ENCODE measurements around the gene ZNF275.
A peak's percentile ranks its signal among the peaks of the same experiment; 100 is the strongest.

ZNF275 gene

GRCh38 chrX:153394612-153395011 is 60.7 kb downstream of the ZNF275 start:
- H3K4me3 ChIP-seq = no peak overlapping the region
- peaks cover 35% of the 10 kb centered on the region for H3K9me3 ChIP-seq
- H3K4me2 ChIP-seq = peak overlapping the region; percentile 74
- H4K20me1 ChIP-seq = no peaks in the 10 kb centered on the region; the same call in 1 of the 2 replicates
- H3K27ac ChIP-seq = no peak overlapping the region
- H3K36me3 ChIP-seq = no peaks in the 10 kb centered on the region
- H3K4me1 ChIP-seq = peaks cover 40% of the 10 kb centered on the region
- H3K27me3 ChIP-seq = 0 out of 2 replicates have a peak, but pooled peaks cover 3% of the 10 kb centered on the region
- no peak overlapping the region for H3K9ac ChIP-seq
- TF ChIP-seq Cebpa-rat (IDR thresholded peaks at IDR 0.05) = no peak

DNA sequence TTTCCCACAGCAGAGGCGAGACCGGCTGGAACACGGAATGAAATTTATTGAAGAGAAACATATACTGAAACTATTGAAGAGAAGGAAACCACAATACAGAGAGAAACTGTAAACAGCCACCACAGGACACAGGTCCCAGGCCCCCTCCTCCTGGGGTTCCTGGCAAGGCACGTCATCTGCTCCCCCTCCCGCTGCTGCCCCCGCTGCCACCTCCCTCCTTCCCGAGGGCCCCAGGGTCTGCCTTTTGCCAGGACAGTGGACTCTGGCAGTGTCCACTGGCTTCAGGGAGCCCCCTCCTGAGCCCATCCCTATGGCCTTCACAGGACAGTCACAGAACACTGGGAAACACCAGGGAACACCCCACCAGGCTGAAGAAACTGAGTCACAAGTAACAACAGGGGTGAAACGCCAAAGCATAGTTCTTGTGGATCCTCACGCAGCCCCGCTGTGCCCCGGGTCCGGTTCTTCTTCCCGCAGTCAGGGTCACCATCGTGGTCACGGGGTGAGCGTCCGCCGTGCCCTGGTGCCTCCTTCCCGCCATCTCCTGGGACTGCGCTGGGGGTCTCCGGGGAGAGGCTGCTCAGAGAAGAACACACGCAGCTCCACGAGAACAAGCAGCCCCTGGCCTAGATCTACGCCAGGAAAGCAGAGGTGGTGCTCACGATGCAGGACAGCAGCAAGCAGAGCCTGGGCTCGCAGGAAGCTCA is 61.8 kb downstream of the ZNF275 start:
- H3K9me3 ChIP-seq = peaks cover 24% of the 10 kb centered on the region
- H3K9ac ChIP-seq = no peak overlapping the region
- H3K4me3 ChIP-seq = no peak overlapping the region
- peak overlapping the region; percentile 74 for H3K4me2 ChIP-seq
- H4K20me1 ChIP-seq = no peaks in the 10 kb centered on the region; the same call in 1 of the 2 replicates
- 0 out of 2 replicates have a peak, but pooled peaks cover 3% of the 10 kb centered on the region for H3K27me3 ChIP-seq
- no peaks in the 10 kb centered on the region for H3K36me3 ChIP-seq
- TF ChIP-seq Cebpa-rat (IDR thresholded peaks at IDR 0.05) = no peak
- peaks cover 46% of the 10 kb centered on the region for H3K4me1 ChIP-seq
- H3K27ac ChIP-seq = 0 out of 2 replicates have a peak overlapping the region, but pooled peaks have one; percentile 4

DNA sequence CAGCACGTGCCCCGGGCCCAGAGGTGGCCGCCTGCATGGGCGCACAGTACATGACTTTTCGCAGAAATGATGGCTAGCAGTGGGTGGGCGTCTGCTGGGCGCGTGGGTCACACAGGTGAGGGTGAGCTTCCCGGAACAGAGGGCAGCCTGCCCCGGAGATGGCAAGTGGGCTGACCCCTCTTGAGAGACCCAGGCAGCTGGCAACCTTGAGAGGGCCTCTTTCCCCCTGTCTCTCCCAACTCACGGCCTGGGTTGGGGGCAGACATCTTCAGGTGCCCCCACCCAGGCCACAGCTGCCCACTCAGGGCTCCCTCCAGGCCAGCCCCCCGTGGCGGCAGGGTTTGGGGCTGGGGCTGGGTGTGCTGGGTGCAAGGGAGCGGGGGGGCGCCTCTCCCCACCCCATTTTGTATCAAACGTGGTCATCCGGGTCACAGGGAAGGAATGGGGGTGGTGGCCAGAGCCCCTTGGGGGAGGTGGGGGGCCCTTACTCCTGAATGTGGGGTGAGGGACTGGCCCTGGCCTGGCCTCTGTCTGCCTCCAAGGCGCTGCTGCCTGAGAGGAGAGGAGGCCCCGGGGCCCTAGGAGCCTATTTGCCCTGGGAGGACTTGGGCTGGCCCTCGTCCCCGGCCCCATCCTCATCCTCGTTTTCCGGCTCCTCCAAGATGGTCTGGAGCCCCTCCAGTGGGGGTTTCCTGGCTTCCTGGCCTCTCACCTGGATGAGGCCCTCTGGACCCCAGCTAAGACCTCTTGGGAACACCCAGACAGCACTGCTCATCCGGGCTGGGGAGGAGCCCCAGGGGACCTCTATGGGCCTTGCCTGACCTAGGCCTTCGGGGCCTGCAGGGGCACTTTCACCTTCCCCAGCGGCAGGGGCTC is 62.6 kb downstream of the ZNF275 start:
- Histone ChIP-seq H3K27ac (no peak overlapping the region), H3K36me3 (no peaks in the 10 kb centered on the region), H4K20me1 (no peaks in the 10 kb centered on the region; the same call in 1 of the 2 replicates), H3K4me2 (peak overlapping the region; percentile 74), H3K9ac (no peak overlapping the region), H3K27me3 (0 out of 2 replicates have a peak, but pooled peaks cover 3% of the 10 kb centered on the region), H3K4me1 (peaks cover 46% of the 10 kb centered on the region), H3K4me3 (no peak overlapping the region), H3K9me3 (peaks cover 24% of the 10 kb centered on the region)
- TF ChIP-seq Cebpa-rat (IDR thresholded peaks at IDR 0.05) = no peak

- H3K4me2 ChIP-seq = peak overlapping the region; percentile 74
- no peak overlapping the region for H3K27ac ChIP-seq
- no peak overlapping the region for H3K9ac ChIP-seq
- peaks cover 16% of the 10 kb centered on the region for H3K9me3 ChIP-seq
- no peak for TF ChIP-seq Cebpa-rat (IDR thresholded peaks at IDR 0.05)
- H4K20me1 ChIP-seq = no peaks in the 10 kb centered on the region; the same call in 1 of the 2 replicates
- H3K4me3 ChIP-seq = no peak overlapping the region
- H3K27me3 ChIP-seq = 0 out of 2 replicates have a peak, but pooled peaks cover 3% of the 10 kb centered on the region
- H3K4me1 ChIP-seq = peaks cover 46% of the 10 kb centered on the region
- H3K36me3 ChIP-seq = no peaks in the 10 kb centered on the region
These were observed 63.5 kb downstream of the ZNF275 start for GRCh38 chrX:153397256-153397960.

GRCh38 chrX:153398275-153398960 is 64.5 kb downstream of the ZNF275 start:
- no peak overlapping the region for H3K27ac ChIP-seq
- no peaks in the 10 kb centered on the region for H3K36me3 ChIP-seq
- peaks cover 5% of the 10 kb centered on the region; the same call in 1 of the 2 replicates for H3K27me3 ChIP-seq
- H3K4me3 ChIP-seq = no peak overlapping the region
- no peaks in the 10 kb centered on the region; the same call in 1 of the 2 replicates for H4K20me1 ChIP-seq
- peaks cover 46% of the 10 kb centered on the region for H3K4me1 ChIP-seq
- H3K9ac ChIP-seq = no peak overlapping the region
- H3K9me3 ChIP-seq = peaks cover 8% of the 10 kb centered on the region
- no peak for TF ChIP-seq Cebpa-rat (IDR thresholded peaks at IDR 0.05)
- H3K4me2 ChIP-seq = no peak overlapping the region

- Histone ChIP-seq H3K4me1 (peaks cover 29% of the 10 kb centered on the region), H3K9ac (no peak overlapping the region), H3K27me3 (peaks cover 22% of the 10 kb centered on the region), H4K20me1 (no peaks in the 10 kb centered on the region; the same call in 1 of the 2 replicates), H3K9me3 (peaks cover 8% of the 10 kb centered on the region), H3K27ac (no peak overlapping the region), H3K4me2 (no peak overlapping the region), H3K4me3 (no peak overlapping the region), H3K36me3 (no peaks in the 10 kb centered on the region)
- TF ChIP-seq Cebpa-rat (IDR thresholded peaks at IDR 0.05) = no peak
These were observed 66.5 kb downstream of the ZNF275 start for GRCh38 chrX:153400146-153401132.

DNA sequence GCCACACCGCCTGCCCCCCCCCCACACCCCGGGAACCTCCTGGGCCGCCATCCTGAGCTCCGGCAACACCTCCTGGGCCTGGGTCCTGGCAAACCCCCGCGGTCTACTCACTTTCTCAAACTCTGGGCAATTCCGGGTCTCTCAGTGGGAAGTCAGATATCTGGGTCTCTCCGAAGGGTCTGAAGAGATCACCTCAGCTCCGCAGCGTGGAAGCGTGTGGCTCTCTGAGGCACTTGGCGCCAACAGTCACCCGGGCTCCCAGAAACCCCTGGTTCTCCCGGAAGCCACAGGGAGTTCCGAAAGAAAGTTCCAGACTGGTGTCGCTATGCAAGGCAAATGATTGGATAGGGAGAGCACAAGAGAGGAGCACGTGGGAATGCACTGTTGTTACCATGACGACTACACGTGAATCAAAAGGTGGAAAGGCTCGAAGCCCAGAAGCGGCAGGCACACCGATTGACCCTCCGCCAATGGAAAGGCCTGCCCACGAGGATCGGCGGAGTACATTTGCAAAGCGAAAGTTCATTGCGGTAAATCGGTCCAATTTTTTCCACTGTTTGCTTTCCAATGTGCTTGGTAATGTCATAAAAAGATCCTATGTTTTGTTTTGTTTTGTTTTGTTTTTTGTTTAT is 67.3 kb downstream of the ZNF275 start, which contains the start of gene PNMA6E:
TSS of gene PNMA6E (minus strand) at position 218 of the 632 bp plus-strand sequence. CDS start 2,501 bp downstream, outside the sequence.
- no peak within 1 kb of the TSS for H3K9ac ChIP-seq
- H3K4me2 ChIP-seq = no peak within 1 kb of the TSS
- H3K4me1 ChIP-seq = peaks cover 21% of the 10 kb centered on the region
- H3K36me3 ChIP-seq = no peaks in the 10 kb centered on the region
- H3K4me3 ChIP-seq = no peak within 1 kb of the TSS
- H3K27me3 ChIP-seq = peaks cover 27% of the 10 kb centered on the region
- peaks cover 8% of the 10 kb centered on the region for H3K9me3 ChIP-seq
- H4K20me1 ChIP-seq = no peaks in the 10 kb centered on the region; the same call in 1 of the 2 replicates
- TF ChIP-seq Cebpa-rat (IDR thresholded peaks at IDR 0.05) = no peak
- H3K27ac ChIP-seq = no peak within 1 kb of the TSS

Measured in BLaER1 (cell line).